GM21619 (cell line): Measurements from ENCODE around the gene DAPK1.

Experiments used
- ATAC-seq: cut with Tn5 transposase; IDR thresholded peaks from one replicate; pipeline ENCODE4 v1.9.1; 2021; ENCODE audit not compliant: unreplicated experiment

The DAPK1 gene

GRCh38 chr9:87681271-87682061 is 183.8 kb downstream of the DAPK1 start:
- no peak for ATAC-seq

GRCh38 chr9:87682085-87682484 is 184.4 kb downstream of the DAPK1 start:
- no peak for ATAC-seq

- no peak for ATAC-seq
Measured at GRCh38 chr9:87682618-87683017, 185.0 kb downstream of the DAPK1 start.

GRCh38 chr9:87683751-87684626 is 186.3 kb downstream of the DAPK1 start:
- ATAC-seq = no peak

- no peak for ATAC-seq
Measured at GRCh38 chr9:87684627-87685219, 187.1 kb downstream of the DAPK1 start.

- ATAC-seq = no peak
Measured at GRCh38 chr9:87685441-87685840, 187.8 kb downstream of the DAPK1 start.

- no peak for ATAC-seq
Measured at GRCh38 chr9:87685871-87686519, 188.3 kb downstream of the DAPK1 start.

DNA sequence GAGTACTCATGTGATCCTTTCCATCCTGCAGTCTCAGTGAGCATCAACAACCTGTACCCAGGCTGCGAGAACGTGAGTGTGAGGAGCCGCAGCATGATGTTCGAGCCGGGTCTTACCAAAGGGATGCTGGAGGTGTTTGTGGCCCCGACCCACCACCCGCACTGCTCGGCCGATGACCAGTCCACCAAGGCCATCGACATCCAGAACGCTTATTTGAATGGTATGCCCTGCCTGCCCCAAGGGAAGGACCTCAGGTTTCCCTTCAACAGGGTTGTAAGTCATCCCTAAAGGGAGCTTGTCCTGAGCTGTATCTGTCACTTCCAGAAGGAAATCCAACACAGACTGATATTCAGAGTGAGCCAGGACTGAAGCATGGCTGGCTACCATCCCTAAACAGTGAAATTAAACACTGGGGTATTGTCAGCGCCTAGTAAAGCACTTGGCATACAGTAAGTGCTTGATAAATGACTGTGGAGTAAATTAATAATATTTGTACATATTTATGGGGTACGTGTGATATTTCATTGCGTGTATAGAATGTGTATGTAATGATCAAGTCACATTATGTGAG is 188.9 kb downstream of the DAPK1 start:
- ATAC-seq = no peak

GRCh38 chr9:87687207-87687606 is 189.5 kb downstream of the DAPK1 start:
- ATAC-seq = no peak

DNA sequence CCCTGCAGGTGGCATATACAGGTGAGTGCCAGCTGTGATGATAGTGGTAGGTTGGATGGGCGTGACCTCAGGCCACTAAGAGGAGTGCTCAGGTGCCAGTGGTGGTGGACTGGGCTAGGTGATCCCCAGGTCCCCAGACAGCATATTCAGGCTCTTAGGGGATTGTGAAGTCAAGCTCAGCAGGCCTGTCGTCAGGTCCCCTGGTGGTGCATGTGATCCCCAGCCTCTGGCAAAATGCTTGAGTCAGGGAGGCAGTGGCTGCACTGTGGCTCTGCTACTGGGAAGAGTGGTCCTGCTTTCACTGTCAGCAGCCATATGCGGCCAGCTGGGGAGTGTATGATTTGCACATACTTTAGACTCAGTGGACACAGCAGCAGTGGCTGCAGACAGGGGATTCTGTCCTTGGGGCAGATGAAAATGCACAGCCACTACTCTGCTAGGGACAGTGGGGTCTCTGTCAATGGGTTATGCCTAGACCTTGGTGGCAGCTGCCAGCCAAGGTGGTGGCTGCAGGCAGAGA is 196.6 kb downstream of the DAPK1 start:
- no peak for ATAC-seq

DNA sequence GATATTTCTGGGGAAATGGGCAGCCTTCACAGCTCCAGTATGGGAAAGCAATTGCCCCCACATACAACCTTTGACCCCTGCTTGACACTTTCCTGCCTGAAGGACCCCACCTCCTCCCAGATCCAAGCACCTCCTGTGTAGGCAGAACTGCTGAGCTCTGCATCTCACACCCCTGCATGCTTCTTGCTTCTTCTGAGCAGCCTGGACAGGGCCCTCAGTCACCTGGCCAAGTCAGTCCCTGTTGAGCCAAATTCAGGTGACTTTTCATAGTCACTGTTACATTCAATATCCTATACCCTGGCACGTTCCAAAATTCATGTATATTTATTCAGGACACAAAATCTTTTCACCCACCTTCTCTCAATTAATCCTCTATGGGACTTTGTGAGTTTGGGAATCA is 197.9 kb downstream of the DAPK1 start:
- no peak for ATAC-seq

DNA sequence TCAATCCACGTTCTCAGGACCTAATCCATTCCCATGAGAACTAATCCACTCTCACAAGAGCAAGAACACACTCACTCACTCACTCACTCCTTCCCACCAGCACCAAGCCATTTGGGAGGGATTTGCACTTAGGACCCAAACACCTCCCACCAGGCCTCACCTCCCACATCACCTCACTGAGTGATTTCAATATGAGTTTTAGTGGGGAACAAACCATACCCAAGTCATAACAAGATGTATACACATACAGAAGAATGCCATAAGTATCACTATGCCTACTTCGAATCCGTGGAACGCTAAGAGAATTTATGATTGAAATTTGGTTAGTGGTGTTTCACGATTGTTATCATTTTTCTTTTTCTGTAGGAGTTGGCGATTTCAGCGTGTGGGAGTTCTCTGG is 199.0 kb downstream of the DAPK1 start:
- ATAC-seq = no peak

GRCh38 chr9:87698069-87698809 is 200.6 kb downstream of the DAPK1 start:
- no peak for ATAC-seq

- ATAC-seq = no peak
Measured at GRCh38 chr9:87699835-87700234, 202.2 kb downstream of the DAPK1 start.

GRCh38 chr9:87701491-87701890 is 203.8 kb downstream of the DAPK1 start:
- no peak for ATAC-seq

DNA sequence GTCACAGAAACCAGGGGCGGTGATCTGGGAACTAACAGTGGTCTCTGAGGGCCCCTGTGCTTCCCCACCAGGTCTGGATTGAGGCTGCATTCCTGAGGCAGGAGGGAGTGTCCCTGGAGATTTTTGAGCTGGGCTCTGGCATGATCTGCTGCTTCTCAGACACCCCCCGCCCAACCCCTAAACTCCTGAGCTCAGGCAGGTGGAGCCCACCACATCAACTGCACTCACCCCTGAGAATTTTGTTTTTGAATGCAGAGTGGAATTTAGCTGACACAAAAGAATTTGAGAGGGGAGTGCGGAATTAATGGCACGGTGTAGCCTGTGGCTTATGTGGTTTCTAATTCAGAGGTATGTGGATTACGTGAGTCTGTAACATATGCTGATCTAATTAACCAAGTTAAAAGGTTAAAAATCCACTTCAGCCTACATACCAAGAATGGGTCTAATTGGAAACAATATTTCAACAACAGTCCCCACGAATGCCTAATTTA is 204.3 kb downstream of the DAPK1 start:
- ATAC-seq = no peak

GRCh38 chr9:87702921-87703320 is 205.3 kb downstream of the DAPK1 start:
- ATAC-seq = no peak

- ATAC-seq = no peak
Measured at GRCh38 chr9:87703636-87704276, 206.1 kb downstream of the DAPK1 start.

GRCh38 chr9:87704342-87704741 is 206.7 kb downstream of the DAPK1 start:
- no peak for ATAC-seq
